Measurements from ENCODE around the gene RS1. TPM values are rescaled to one million over a fixed set of nuclear protein-coding genes. Genes with fewer than 3 reads are reported as not detected.

Gene RS1
- total RNA-seq: not detected in 2 replicates

GRCh38 chrX:18672008-18672407 is at the start of gene RS1:
TSS of gene RS1 (minus strand) at chrX:18672108. CDS start at chrX:18672068, 40 bp downstream.

GRCh38 chrX:18707426-18708049 is 35.6 kb upstream of the RS1 start, which contains the start of gene PPEF1:
TSS of gene PPEF1 (plus strand) at chrX:18707645. CDS start at chrX:18707781, 136 bp downstream.

Other genes starting within 250 kb of the RS1 start
- 6.7 and 7.3 TPM in 2 replicates for gene CDKL5, start 246.5 kb downstream of the RS1 start, total RNA-seq
- gene PPEF1, start 35.5 kb upstream of the RS1 start, total RNA-seq: not detected in 2 replicates

All from hair follicle dermal papilla cell (primary cell).